GM19023 (cell line): Measurements from ENCODE around the gene ADAM29.
"Not testable (repeated sequence)": the region's sequence is repeated elsewhere in the genome, so short reads cannot be mapped to it uniquely, and the experiment has no call there.

Source experiments
- ATAC-seq: cut with Tn5 transposase; IDR thresholded peaks from one replicate; pipeline ENCODE4 v1.9.1; 2021; ENCODE audit warnings: mild to moderate bottlenecking, moderate library complexity; ENCODE audit not compliant: unreplicated experiment

ADAM29 gene

DNA sequence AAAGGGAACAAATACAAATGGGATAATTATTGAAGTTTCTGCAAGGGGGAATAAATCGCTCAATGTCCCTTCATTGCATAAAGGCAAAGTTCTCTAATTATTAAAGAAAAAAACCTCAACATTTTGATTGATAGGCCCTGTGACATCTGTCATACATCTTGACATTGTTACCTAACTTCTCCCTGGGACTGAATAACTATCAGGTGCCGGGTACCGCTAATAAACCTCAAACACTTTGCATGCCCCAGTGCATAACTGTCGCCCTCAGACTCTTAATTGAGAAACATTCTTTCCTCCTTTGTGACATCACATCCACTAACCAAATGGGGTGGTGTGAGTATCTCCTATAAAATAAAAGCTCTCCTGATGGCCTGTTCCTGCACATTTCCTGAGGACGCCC lies at the start of gene ADAM29:
Gene ADAM29, plus strand, starts transcription at position 301 of the 400 bp plus-strand sequence. CDS start 57,168 bp downstream, outside the sequence.
- ATAC-seq = no peak

DNA sequence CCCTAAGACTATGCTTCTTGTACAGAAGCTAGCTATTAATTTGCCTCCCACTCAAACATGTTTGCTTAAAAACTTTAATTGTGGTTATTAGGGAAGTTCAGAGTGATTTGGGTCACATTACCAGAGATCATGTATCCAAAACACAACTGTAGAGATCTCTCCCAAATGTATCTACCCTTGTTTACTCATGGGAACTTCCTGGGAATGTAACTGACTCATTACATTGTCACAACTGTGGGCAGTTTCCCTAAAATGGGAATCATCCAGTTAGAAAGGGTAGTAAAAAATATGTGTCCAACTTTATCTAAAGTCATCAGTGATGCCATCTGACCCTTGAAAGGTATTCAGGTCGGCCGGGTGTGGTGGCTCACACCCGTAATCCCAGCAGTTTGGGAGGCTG lies 48.8 kb upstream of the ADAM29 start:
- no peak for ATAC-seq

DNA sequence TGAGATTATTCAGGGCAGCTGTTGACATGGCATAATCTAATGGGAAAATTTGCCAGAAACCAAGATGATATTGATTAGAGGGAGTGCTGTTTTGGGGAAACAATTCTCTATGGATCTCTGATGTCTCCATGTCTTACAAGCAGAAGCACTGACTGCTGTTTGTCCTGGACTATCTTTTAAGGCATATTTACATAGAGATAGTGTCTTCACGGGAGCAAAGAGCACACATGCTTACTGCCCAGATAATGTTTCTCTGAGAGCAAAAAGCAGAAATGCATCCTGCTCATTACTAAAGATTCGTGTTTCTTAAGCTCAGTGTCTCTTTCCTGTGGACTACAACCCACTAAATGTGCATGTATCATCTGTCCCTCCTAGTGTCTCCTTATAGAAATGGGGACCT lies 47.8 kb upstream of the ADAM29 start:
- no peak for ATAC-seq

DNA sequence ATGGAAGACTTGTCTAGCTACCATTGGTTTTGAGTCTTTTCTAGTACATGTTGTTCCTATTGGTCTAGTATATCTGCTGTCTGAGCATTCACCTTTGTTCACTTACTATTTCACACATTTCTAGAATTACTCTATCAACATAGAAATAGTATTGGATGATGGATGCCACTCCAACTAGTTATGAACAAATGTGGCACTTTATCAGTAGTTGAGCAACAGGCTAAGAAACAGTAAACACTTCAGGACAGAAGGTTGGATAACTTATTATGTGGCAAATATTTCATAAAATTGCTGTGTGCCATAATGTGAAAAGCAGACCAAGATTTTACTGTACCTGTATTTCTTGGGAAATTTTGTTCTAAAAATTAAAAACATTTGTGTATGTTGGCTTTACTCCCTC lies 46.8 kb upstream of the ADAM29 start:
- ATAC-seq = no peak

DNA sequence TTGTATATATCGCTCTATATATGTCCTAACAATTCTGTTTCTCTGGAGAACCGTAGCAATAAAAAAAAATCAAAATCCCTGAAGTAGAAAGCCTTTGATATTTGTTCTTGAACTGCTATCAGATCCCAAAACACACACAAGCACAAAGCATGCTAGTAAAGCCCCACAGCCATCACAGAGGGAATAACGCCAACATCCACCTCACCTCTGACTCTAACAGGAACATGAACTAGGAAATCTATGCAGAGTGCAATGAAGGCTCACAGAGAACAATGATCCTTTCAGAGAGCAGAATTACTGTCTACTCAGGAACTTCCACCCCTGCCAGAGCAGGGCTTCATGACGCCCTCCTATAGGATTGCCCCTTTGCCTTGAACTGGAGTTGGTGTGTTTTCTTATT lies 45.0 kb upstream of the ADAM29 start:
- not testable (repeated sequence) for ATAC-seq

DNA sequence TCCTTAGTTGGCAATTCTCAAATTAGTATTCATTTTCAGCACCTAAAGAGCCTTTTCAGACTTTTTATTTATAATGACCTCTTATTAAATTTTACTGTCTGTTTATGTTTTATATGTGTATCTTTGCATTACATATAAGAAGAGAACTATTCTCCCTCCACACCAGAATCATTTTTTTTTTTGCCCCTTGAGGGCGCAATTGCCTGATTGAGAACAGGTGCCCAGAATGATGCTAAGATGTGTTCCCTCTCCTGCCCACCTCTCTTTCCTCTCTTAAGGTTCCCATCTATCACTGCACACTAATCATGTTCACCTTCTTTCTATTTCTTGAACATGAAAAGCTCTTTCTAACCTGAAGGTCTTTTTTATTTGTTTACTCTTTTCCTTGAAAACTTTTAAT lies 44.2 kb upstream of the ADAM29 start:
- peak; percentile 64 for ATAC-seq

DNA sequence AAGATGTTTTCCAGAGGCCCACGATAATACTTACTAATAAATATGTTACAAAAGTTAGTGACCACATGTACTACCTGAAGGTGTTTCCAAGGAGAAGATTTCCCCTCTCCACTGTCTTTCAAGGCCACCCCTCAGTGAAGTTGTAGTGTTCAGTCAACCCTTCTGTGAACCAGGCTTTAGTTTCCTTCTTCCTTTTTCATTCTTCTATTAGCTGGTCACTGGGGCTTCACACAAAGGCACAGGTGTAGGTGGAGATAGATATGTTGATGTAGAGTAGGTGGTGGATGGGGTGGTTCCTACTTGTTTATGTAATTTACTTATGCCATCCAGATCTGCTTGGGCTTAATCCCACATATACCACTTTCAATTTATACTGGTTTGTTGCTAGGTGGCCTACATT lies 43.3 kb upstream of the ADAM29 start:
- ATAC-seq = no peak

DNA sequence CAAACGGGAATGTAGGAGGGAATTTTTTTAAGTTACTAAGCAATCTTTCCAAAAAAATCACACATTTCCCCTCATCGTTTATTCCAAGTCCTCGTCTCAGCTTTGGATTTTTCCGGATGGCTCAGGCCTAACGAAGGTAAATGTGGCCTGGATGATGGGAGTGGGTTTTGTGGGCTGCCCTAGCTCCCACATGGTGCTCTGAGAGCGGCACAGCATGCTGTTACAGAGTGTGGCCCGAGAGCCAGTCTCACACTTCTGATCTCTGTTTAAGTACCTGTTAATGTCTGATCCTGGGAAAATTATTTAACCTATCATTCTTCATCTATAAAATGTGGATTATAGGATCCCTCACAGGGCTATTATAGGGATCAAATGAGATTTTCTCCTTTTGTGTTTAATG lies 38.2 kb upstream of the ADAM29 start:
- ATAC-seq = no peak

DNA sequence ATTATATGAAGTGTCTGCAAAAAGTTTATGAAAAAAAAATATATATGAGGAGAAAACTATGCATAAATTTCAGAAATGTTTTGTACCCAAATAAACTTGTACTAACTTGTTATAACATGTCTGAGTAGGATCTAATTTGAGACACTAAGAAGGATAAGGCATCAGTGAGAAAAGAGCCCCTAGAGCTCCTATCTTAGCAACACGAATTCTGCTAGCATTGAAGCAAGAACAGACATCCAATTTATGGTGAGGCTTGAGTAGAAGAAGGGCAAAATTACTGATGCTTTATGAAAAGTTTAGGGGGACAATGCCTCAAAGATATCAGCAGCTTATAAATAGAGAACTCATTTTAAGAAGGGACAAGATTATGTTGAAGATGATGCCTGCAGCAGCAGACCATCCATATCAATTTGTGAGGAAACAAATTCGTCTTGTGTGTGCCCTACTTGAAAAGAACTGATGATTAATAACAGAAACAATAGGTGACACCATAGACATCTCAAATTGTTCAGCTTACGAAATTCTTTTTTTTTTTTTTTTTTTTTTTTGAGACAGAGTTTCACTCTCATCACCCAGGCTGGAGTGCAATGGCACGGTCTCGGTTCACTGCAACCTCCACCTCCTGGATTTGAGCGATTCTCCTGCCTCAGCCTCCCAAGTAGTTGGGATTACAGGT lies 35.7 kb upstream of the ADAM29 start:
- ATAC-seq = no peak

DNA sequence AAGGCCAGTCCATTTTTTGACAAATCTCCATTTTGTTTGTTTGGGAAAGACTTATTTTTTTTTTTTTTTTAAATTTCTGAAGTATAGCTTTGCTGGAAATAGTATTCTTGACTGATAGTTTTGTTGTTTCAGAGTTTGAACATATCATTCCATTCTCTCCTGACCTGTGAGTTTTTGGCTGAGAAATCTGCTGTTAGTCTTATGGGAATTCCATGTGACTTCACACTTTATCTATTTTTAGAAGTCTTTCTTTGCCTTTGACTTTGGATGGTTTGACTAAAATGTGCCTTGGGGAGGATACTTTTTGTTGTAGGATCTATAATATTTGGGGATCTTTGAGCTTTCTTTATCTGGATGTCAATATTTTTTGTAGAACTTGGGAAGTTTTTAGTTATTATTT lies 10.7 kb upstream of the ADAM29 start:
- ATAC-seq = no peak

DNA sequence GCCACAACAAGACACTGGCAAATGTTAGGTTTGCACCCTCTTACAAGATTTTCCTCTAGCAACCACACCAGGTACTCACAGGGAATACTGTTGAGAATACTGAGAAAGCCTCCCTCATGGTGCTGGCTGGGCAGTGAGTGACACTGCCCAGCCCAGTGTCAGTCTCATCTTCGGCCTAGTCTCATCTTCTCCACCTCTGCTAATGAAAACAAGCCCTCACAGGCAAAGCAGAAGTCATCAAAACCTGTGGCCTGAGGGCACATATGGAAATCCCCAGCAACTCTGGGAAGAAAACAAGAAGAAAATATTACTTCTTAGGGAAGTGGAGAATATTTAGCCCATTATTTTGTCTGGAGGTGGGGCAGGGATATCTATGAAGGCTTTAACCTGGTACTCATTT lies 7.9 kb upstream of the ADAM29 start:
- no peak for ATAC-seq

DNA sequence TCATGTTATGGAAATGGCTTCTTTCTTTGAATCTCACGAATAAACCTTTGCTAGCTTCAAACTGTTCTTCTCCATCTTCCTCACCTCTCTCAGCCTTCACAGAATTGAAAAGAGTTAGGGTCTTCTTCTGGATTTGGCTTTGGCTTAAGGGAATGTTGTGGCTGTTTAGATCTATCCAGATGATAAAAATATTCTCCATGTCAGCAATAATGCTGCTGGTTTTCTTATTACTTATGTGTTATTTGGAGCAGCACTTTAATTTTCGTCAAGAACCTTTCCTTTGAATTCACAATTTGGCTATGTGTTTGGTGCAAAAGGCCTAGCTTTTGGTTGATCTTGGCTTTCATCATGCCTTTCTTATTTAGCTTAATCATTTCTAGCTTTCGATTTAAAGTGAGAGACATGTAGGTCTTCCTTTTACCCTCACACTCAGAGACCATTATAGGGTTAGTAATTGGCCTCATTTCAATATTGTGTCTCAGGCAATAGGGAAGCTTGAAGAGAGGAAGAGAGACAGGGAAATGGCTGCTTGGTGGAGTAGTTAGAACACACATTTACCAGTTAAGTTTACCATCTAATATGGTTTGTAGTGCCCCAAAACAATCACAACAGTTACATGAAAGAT lies 5.1 kb upstream of the ADAM29 start:
- ATAC-seq = no peak

DNA sequence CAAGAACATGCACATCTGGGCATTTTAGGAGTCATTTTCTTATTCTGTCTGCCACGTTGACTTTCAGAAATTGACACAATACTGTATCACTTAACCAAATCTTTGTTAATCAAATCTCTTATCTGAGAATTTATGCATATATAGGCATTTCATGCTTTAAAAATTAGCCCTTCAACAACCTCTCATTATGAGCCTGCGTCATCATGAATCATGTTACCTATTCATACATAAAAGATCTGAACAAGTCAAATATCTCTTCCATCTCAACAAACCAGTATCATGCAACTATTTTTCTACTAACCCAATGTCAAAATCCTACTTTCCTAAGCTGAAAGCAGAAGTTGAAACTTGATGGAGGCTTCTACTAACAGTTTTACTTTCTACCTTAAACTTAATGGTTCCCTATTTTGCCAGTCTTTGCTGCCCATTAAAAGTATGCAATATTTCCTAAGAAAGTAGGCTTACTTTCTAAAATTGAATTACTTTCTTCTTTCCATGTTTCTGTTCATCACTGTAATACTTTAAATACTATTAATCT lies 1.8 kb downstream of the ADAM29 start:
- no peak for ATAC-seq

DNA sequence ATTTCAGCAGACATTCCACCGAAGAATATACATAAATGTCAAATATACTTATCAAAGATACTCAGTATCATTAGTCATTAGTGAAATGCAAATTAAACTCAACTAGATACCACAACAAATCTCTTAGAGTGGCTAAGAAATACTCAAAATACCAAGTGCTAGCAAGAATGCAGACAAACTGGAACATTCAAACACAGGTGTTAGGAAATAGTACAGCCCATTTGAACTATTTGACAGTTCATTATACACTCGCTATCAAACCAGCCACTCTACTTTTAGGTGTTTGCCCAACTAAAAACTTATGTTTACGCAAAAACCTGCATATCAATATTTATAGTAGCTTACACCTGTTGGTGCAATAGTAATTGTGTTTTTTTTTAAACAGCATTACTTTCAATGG lies 8.8 kb downstream of the ADAM29 start:
- no peak for ATAC-seq

DNA sequence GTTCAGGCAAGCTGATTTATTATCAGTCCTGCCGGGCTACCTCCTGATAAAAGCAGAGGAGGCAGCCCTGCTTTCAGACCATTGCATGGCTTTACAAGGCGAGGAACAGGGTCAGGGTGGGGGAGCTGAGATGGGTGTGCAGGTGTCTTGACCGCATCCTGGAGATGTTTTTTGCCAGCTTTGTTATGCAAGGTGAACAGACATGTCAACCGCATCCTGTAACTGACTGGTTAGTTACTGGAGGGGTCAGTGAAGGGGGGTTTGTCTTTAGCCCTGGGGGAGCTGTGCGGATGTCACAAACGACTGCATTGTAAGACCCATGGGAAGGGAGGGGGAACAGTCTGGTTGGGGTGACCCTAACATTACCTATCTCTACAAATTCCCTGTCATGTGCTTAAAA lies 10.0 kb downstream of the ADAM29 start:
- ATAC-seq = peak; percentile 55

DNA sequence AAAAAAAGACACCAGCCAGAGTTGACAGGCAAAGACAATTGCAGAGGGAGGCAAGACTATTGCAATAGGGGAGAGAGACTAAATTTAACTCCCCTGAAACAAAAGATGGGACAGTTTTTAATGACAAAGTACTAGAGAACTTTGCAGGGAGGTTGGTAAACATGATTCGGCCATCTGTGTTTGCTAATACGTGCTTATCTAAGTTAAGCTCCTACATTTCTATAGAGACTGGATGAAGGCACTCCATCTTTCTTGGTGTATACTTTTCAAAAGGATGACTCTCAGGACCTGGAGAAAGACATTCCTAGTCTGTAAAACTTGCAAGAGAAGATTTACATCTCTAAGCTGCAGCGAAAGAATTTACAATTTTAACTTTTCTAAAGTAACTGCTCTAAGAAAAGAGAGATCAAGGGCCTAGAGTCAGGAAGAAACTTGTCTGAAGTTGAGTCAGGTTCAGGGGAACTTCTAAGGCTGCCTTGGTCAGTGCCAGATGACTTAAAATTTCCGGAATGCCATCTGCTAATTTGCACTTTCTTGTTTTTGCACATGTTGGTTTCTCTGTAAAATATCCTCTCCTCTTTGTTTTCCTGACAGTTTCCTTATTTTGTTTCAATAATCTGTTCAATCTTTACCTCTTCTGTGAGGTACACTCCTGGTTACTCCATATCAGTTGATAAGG lies 10.6 kb downstream of the ADAM29 start:
- peak; percentile 37 for ATAC-seq

DNA sequence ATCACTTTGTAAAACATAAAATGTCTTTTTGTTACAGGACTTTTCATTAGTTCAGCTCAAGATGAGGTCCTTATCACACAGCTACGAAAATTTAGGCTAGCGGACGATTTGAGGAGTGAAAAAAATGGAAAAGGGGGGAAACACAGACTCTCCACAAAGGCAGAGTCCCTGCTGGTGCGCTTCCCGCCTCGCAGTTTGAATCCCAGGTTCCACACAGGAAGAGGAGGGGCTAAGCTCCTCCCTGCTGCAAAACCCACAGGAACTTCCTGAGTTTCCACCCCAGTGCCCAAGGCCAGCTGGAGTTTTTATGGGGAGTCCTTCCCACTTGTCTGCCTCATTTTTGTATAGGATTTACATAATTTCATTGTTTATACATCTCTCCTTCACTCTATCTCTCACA lies 11.2 kb downstream of the ADAM29 start:
- no peak for ATAC-seq

DNA sequence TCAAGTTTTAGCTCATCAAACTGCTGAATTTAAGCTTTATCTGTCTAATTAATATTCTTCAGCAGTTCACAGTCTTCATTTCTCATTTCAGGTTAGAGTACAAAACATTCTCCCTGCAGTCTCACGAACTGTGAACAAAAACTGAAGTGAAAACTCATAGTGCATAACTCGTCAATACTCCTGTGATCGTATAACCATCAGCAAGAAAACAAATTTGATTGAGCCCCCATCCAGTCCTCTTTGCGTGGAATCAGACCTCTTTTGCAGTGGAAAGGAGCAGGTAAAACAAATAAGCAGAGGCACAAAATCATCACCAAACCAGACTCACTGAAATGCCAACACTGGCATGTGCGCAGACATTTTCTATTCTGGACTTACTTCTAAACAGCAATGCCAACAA lies 12.7 kb downstream of the ADAM29 start:
- no peak for ATAC-seq

DNA sequence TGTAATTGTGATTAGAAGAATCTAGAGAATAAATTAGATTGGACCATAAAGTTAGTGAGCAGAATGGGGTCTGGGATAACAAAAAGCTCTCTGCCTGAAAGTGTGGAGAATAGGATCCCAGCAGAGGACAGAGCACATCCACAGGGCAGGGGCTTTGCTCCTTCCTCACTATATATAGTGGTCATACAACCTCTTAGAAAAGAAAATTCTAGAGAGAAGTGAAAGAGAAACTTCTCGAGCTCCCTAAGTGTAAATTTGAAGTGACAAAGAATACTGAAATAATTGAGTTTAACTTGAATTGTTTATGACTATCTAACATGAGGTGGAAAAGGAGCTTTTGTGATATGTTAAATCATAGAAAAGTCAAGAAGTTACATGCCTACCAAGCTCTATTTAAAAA lies 14.9 kb downstream of the ADAM29 start:
- ATAC-seq = no peak

DNA sequence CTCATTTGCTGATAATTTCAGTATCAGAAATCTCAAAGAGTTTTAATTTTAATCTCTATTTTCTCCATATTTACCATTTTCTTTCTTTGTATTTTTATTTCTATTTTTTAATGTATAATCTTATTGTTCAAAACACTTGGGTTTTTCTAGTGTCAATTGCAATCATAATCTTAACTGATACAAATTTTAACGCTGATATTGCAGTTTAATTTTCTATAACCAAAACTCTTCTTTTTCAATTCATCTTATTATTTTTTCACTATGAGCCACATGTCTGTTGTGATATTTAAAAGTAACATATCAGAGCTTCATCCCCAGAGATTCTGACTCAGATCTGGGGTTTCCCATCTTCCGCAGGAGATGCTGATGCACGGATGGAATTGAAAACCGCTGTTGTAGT lies 16.2 kb downstream of the ADAM29 start:
- ATAC-seq = no peak

DNA sequence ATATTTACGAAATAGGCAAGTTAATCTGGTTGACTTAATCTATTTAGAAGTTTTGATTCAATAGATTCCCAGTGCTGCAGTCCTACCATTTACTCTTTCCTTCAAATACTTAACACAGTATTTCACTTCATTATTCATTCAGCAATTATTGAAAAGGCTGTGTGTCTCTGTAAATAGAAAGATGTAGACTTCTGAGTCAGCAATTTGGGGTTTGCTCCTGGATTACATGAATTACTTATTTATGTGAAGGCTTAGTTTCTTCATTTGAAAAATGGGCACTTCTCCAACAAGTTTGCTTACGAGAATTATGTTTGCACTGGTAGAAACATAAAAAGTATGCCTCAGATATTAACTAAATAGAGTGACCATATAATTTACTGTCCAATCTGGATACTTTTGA lies 17.4 kb downstream of the ADAM29 start:
- ATAC-seq = no peak

DNA sequence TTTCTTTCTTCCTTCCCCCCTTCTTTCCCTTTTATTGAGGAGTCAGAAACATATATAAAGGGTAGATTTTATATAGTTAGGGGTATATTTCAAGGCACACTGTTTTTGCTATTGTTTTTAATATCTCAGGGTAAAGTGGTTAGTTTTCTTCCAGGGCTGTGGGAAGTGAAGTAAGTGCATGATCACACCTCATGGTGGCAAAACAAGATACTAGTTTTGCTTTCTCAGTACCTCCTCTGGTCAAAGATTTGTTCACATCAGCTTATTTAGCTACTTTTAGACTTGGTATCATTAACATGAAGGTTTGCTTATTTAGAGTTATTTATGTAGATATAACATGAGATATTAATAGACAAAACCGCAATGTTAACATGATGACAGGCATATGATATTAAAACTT lies 21.8 kb downstream of the ADAM29 start:
- ATAC-seq = no peak
